NCI-H510A treated with DMSO at 0.1 percent for 48 hours (cell line): Measurements from ENCODE around the gene SEMA5A.

Experiments used
- DNase-seq: peaks from one replicate; lab custom pipeline; 2025; lab: John Stamatoyannopoulos, UW

The SEMA5A gene

GRCh38 chr5:9166202-9167112 is 379.4 kb downstream of the SEMA5A start:
- DNase-seq: no peak

GRCh38 chr5:9165546-9165945 is 380.3 kb downstream of the SEMA5A start:
- no peak for DNase-seq

- DNase-seq: no peak
Measured at GRCh38 chr5:9160747-9161146, 385.1 kb downstream of the SEMA5A start.

- no peak for DNase-seq
Measured at GRCh38 chr5:9157811-9158210, 388.1 kb downstream of the SEMA5A start.

GRCh38 chr5:9157020-9157419 is 388.9 kb downstream of the SEMA5A start:
- no peak for DNase-seq

- DNase-seq: no peak
Measured at GRCh38 chr5:9156282-9156681, 389.6 kb downstream of the SEMA5A start.

- DNase-seq: no peak
Measured at GRCh38 chr5:9151684-9152427, 394.0 kb downstream of the SEMA5A start.

- peak; percentile 14 for DNase-seq
Measured at GRCh38 chr5:9149988-9150387, 395.9 kb downstream of the SEMA5A start.

- DNase-seq: no peak
Measured at GRCh38 chr5:9148242-9148641, 397.6 kb downstream of the SEMA5A start.

GRCh38 chr5:9140711-9141110 is 405.2 kb downstream of the SEMA5A start:
- DNase-seq: no peak

GRCh38 chr5:9140202-9140601 is 405.7 kb downstream of the SEMA5A start:
- DNase-seq: no peak

GRCh38 chr5:9139344-9139743 is 406.5 kb downstream of the SEMA5A start:
- no peak for DNase-seq

- DNase-seq: no peak
Measured at GRCh38 chr5:9128136-9128535, 417.7 kb downstream of the SEMA5A start.

- DNase-seq: no peak
Measured at GRCh38 chr5:9126490-9126889, 419.4 kb downstream of the SEMA5A start.

- no peak for DNase-seq
Measured at GRCh38 chr5:9125852-9126251, 420.0 kb downstream of the SEMA5A start.

- DNase-seq: no peak
Measured at GRCh38 chr5:9124838-9125237, 421.0 kb downstream of the SEMA5A start.

- DNase-seq: no peak
Measured at GRCh38 chr5:9124071-9124470, 421.8 kb downstream of the SEMA5A start.

GRCh38 chr5:9122528-9122927 is 423.3 kb downstream of the SEMA5A start:
- DNase-seq: no peak

- DNase-seq: no peak
Measured at GRCh38 chr5:9121597-9121996, 424.3 kb downstream of the SEMA5A start.

- DNase-seq: no peak
Measured at GRCh38 chr5:9118852-9119251, 427.0 kb downstream of the SEMA5A start.

GRCh38 chr5:9115093-9115492 is 430.8 kb downstream of the SEMA5A start:
- no peak for DNase-seq

GRCh38 chr5:9112520-9113291 is 433.2 kb downstream of the SEMA5A start:
- DNase-seq: no peak
